Measurements from ENCODE around the gene FEN1. TPM values are rescaled to one million over a fixed set of nuclear protein-coding genes. Genes with fewer than 3 reads are reported as not detected.

The FEN1 gene
- total RNA-seq (2021; ENCODE audit: unreplicated experiment) (89.5 TPM), Bru-seq, nascent RNA (percentile 96 among the genes with signal in this experiment), BruChase-seq, experiment 1, labeled RNA remaining after a 6-hour chase (percentile 98 among the genes with signal in this experiment), BruChase-seq, experiment 2, labeled RNA remaining after a 2-hour chase (percentile 99 among the genes with signal in this experiment)
- 53.8 and 55.2 TPM in 2 replicates for polyA plus RNA-seq (2012)
- long read RNA-seq, transcript FEN1-201 (2 exons, 2,296 nt), result major isoform, 236 of 297 reads
- long read RNA-seq, partial matches to known transcripts, result 0 of 297 reads
- long read RNA-seq, other reads (novel, unspliced or antisense), result 60 of 297 reads

GRCh38 chr11:61792310-61793082, at the start of gene FEN1, which contains the start of gene TMEM258:
TSS of gene FEN1 (plus strand) at chr11:61792911. CDS start at chr11:61795362, 2,451 bp downstream.
TSS of gene TMEM258 (minus strand) at chr11:61792599. CDS start at chr11:61792558, 41 bp downstream.
- H2AFZ ChIP-seq (ENCODE audit: low read depth, low read length, poor library complexity, severe bottlenecking), result no peak within 1 kb of the TSS
- peaks cover 4 to 16% of the 10 kb centered on the region in 2 experiments; a peak in 2 of 4 replicates for H3K4me1 ChIP-seq (ENCODE audit: control insufficient read depth in 1 of 2, insufficient read depth in 2 of 2, low read length in 2 of 2)
- no peaks in the 10 kb centered on the region for H3K27me3 ChIP-seq (ENCODE audit: insufficient read depth, low read length)
- peak within 1 kb of the TSS; percentile 94 for H3K27ac ChIP-seq (ENCODE audit: low read depth, low read length)
- H3K4me2 ChIP-seq (ENCODE audit: low read length), result peak within 1 kb of the TSS; percentile 90
- no peaks in the 10 kb centered on the region for H3K9me3 ChIP-seq (ENCODE audit: control insufficient read depth in 1 of 2, insufficient read depth in 1 of 2, low read depth in 1 of 2, low read length in 2 of 2)
- POLR2A ChIA-PET, result interaction anchor here (0.9 to 2.8 kb wide), 6 partner anchors 10 to 155 kb away, joined by 3 to 14 read pairs (median 4); no protein-coding TSS in a partner anchor
- CTCF ChIA-PET, result interaction anchor here (0.8 to 2.4 kb wide), 4 partner anchors 45 to 316 kb away, joined by 3 to 9 read pairs (median 3); partner anchors contain the start of gene BEST1
- ATAC-seq (peak; percentile 84), DNase-seq (ENCODE audit: low read depth, low spot score) (peak; percentile 88)
- RAD21 ChIA-PET (ENCODE audit: low non-redundant PET in 1 of 2, low total read pairs in 2 of 2, uncharacterized antibody in 2 of 2, unreplicated experiment in 2 of 2), result interaction anchor here in 1 of 2 experiments (1.5 kb wide), 1 partner anchor 316 kb away, joined by 3 read pairs; no protein-coding TSS in a partner anchor
- intact Hi-C loops (cut with micrococcal nuclease), result no loop called here
- BruUV-seq (replicated peaks), result no TSS peak
- peaks cover 71% of the 10 kb centered on the region for H3K79me2 ChIP-seq (ENCODE audit: insufficient read depth, low read length)
- H3K36me3 ChIP-seq (ENCODE audit: control insufficient read depth in 1 of 2, insufficient read depth in 2 of 2, low read length in 2 of 2), result peaks cover 21 to 49% of the 10 kb centered on the region in 2 experiments; a peak in 3 of 4 replicates
- peak within 1 kb of the TSS; percentile 99 for H3K9ac ChIP-seq (ENCODE audit: low read length)
- peaks cover 7% of the 10 kb centered on the region; the same call in 1 of the 2 replicates for H4K20me1 ChIP-seq (ENCODE audit: insufficient read depth)
- H3K4me3 ChIP-seq (replicated peaks in 1 of 2; ENCODE audit: low read depth in 1 of 2, low read length in 2 of 2), result peak within 1 kb of the TSS; percentile 96 to 100
- H3K9me2 ChIP-seq (ENCODE audit: insufficient read depth), result no peaks in the 10 kb centered on the region
- TF ChIP-seq EGR1 (IDR thresholded peaks at IDR 0.05; ENCODE audit: low read depth), result no peak
- peak; percentile 68; the same call in 1 of the 2 replicates for TF ChIP-seq ZFX (IDR thresholded peaks at IDR 0.05)
- TF ChIP-seq ATF3 (IDR thresholded peaks at IDR 0.05), result no peak
- no peak for TF ChIP-seq ZNF274 (IDR thresholded peaks at IDR 0.05; ENCODE audit: low read depth, low read length)
- no peak for TF ChIP-seq RAD21 (IDR thresholded peaks at IDR 0.05; ENCODE audit: low read depth)
- no peak for TF ChIP-seq EZH2 (IDR thresholded peaks at IDR 0.05)
- peak; percentile 55; the same call in 1 of the 2 replicates for TF ChIP-seq ELF1 (IDR thresholded peaks at IDR 0.05; ENCODE audit: borderline replicate concordance, low read depth)
- TF ChIP-seq FOSL1 (IDR thresholded peaks at IDR 0.05; ENCODE audit: low read depth), result no peak
- TF ChIP-seq POLR2A (IDR thresholded peaks at IDR 0.05; ENCODE audit: borderline replicate concordance, extremely low read depth, insufficient read depth, insufficient read length), result peak; percentile 73
- TF ChIP-seq SRF (IDR thresholded peaks at IDR 0.05; ENCODE audit: low read depth), result no peak
- TF ChIP-seq JUND (IDR thresholded peaks at IDR 0.05), result no peak
- peak; percentile 95 for TF ChIP-seq SIN3A (IDR thresholded peaks at IDR 0.05; ENCODE audit: low read depth)
- 0 out of 2 replicates have a peak, but pooled peaks have one; percentile 31 for TF ChIP-seq CBX3 (IDR thresholded peaks at IDR 0.05; ENCODE audit: low read depth)
- TF ChIP-seq SP1 (IDR thresholded peaks at IDR 0.05; ENCODE audit: low read depth), result no peak
- no peak for TF ChIP-seq CEBPB (IDR thresholded peaks at IDR 0.05; ENCODE audit: low read depth)
- peak; percentile 61 for TF ChIP-seq YY1 (IDR thresholded peaks at IDR 0.05; ENCODE audit: extremely low read depth, insufficient replicate concordance, low read depth, low read length)
- no peak for TF ChIP-seq ZBTB33 (IDR thresholded peaks at IDR 0.05; ENCODE audit: extremely low read depth, insufficient replicate concordance, low read length)
- TF ChIP-seq POLR2AphosphoS5 (IDR thresholded peaks at IDR 0.05; ENCODE audit: low read depth, low read length), result peak; percentile 87
- TF ChIP-seq TCF7L2 (IDR thresholded peaks at IDR 0.05; ENCODE audit: borderline replicate concordance, extremely low read depth, insufficient read depth, insufficient read length), result no peak
- TF ChIP-seq MAX (IDR thresholded peaks at IDR 0.05), result peak; percentile 95
- no peak for TF ChIP-seq EZH2phosphoT487 (IDR thresholded peaks at IDR 0.05; ENCODE audit: borderline replicate concordance)

All from HCT116 (cell line).